SW480 (cell line): Measurements from ENCODE around the gene LITAF.
"Not testable (repeated sequence)": the region's sequence is repeated elsewhere in the genome, so short reads cannot be mapped to it uniquely, and the experiment has no call there.

Source experiments
- DNase-seq: peaks from one replicate; pipeline ENCODE4 v3.0.0-alpha.2; 2016; ENCODE audit warnings: low spot score

Gene LITAF

GRCh38 chr16:11572301-11572995 is 14.3 kb downstream of the LITAF start:
- DNase-seq = no peak

- DNase-seq = no peak
These were observed 15.2 kb downstream of the LITAF start for GRCh38 chr16:11571549-11571948.

- DNase-seq = no peak
These were observed 15.9 kb downstream of the LITAF start for GRCh38 chr16:11570806-11571205.

- no peak for DNase-seq
These were observed 16.5 kb downstream of the LITAF start for GRCh38 chr16:11570258-11570657.

- no peak for DNase-seq
These were observed 20.3 kb downstream of the LITAF start for GRCh38 chr16:11566398-11566797.

- DNase-seq = no peak
These were observed 21.1 kb downstream of the LITAF start for GRCh38 chr16:11565665-11566064.

GRCh38 chr16:11564046-11564926 is 22.4 kb downstream of the LITAF start:
- DNase-seq = no peak

- DNase-seq = no peak
These were observed 23.2 kb downstream of the LITAF start for GRCh38 chr16:11563493-11564040.

- no peak for DNase-seq
These were observed 23.8 kb downstream of the LITAF start for GRCh38 chr16:11562941-11563340.

GRCh38 chr16:11562411-11562810 is 24.3 kb downstream of the LITAF start:
- DNase-seq = no peak

GRCh38 chr16:11561856-11562255 is 24.9 kb downstream of the LITAF start:
- DNase-seq = no peak

GRCh38 chr16:11561454-11561805 is 25.3 kb downstream of the LITAF start:
- no peak for DNase-seq

GRCh38 chr16:11560701-11561453 is 25.8 kb downstream of the LITAF start:
- no peak for DNase-seq

- DNase-seq = not testable (repeated sequence)
These were observed 28.4 kb downstream of the LITAF start for GRCh38 chr16:11558308-11558823.

- DNase-seq = no peak
These were observed 28.9 kb downstream of the LITAF start for GRCh38 chr16:11557801-11558200.

GRCh38 chr16:11556945-11557720 is 29.6 kb downstream of the LITAF start:
- DNase-seq = no peak

GRCh38 chr16:11556214-11556819 is 30.4 kb downstream of the LITAF start:
- no peak for DNase-seq

GRCh38 chr16:11554053-11554452 is 32.7 kb downstream of the LITAF start:
- no peak for DNase-seq

GRCh38 chr16:11553371-11553770 is 33.3 kb downstream of the LITAF start:
- no peak for DNase-seq

- DNase-seq = no peak
These were observed 34.3 kb downstream of the LITAF start for GRCh38 chr16:11552440-11552839.

GRCh38 chr16:11551842-11552241 is 34.9 kb downstream of the LITAF start:
- no peak for DNase-seq
